Activated naive CD4-positive, alpha-beta T cell treated with Interleukin-2 at 50 U/mL for 16 hours (primary cell): Measurements from ENCODE around the gene KCNMB1.
A peak's percentile ranks its signal among the peaks of the same experiment; 100 is the strongest.

ENCODE experiments used
- DNase-seq: peaks from one replicate; pipeline ENCODE4 v3.0.0-alpha.2; 2020

KCNMB1 gene, protein sequence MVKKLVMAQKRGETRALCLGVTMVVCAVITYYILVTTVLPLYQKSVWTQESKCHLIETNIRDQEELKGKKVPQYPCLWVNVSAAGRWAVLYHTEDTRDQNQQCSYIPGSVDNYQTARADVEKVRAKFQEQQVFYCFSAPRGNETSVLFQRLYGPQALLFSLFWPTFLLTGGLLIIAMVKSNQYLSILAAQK

DNA sequence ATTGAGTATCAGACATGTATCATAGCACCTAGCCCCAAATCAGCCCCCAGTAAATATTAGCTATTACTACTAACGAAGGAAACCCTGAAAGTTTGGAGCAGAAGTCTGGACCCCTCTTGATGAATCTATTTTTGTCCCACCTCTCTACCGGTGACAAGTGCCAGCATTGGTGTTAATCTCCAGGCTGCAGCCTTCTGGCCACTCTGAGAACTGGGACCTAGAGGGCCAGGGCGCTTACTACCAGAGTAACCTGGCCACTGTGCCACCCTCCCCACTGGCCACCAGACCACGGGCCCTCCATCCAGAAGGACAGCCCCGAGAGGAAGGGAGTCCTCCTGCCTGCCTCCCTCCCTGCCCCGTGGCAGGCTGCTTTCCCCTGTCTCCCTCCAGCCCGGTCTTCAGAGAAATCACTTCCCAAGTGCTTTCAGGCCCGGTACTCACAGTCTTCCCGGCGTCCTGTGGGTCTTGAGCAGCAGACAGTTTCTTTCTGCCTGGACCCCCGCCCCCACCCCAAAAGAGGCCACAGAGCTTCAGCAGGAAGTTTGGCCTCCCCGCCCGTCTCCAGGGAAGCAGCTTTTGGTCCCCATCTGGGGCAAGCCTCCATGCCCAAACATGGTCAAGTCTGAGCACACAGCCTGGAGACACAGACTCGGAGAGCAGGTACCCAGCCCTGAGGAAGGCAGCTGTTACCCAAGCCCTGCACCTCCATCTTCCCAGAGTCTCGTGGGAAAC lies at the start of gene KCNMB1:
TSS of gene KCNMB1 (minus strand) at position 550 of the 732 bp plus-strand sequence. CDS start 3,920 bp downstream, outside the sequence.
- no peak for DNase-seq

DNA sequence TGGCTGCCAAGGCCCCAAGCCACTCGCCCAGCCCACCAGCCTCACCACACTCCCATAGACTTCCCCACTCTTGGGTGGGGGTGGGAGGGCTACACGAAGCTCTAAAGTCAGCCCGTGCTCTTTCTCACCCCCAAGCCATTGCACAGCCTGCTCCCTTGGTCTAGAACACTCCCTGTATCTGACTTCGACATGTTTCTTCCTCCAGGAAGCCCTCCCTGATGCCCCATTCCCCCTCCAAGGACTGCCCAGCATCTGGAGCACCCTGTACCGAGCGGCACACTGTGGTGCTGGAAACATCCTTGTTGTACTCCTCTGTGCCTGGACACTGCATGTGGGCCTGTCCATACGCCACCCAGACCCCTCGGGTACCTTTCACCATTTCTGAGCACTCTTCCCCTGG lies 49.4 kb upstream of the KCNMB1 start:
- DNase-seq = no peak

DNA sequence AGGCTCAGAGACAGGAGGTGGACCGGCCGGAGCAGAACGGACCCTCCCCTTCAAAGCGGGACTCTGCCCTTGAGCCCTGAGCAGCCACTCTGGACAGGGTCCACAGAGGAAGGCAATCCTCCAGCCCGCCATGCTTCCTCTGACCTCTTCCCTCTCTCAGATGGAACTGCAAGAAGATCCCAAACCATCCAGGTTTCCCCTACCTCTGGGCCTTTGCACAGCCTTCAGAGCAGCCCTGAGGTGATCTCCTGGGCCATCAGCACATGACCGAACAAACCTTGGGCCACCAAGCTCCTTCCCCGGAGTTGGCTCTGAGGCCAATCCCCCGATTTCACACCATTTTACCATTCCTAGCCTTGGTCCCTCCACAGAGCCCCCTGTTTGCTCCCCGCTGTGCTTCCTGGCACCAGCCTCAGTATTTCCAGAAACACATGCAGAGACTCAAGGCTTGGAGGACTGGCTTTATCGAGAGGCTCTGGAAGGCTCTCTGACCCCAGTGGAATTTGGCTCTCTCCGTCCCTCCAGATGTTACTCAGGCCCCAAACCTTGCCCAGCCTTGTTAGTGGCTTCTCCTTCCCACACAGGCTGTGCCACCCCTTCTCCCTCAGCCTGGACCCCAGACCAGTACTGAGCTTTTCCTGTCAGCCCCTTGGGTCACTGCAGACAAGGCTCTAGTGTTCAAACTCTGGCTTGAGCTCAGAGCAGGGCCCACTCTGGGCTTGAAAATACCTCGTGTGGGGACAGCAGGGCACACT lies 48.6 kb upstream of the KCNMB1 start:
- DNase-seq = no peak

DNA sequence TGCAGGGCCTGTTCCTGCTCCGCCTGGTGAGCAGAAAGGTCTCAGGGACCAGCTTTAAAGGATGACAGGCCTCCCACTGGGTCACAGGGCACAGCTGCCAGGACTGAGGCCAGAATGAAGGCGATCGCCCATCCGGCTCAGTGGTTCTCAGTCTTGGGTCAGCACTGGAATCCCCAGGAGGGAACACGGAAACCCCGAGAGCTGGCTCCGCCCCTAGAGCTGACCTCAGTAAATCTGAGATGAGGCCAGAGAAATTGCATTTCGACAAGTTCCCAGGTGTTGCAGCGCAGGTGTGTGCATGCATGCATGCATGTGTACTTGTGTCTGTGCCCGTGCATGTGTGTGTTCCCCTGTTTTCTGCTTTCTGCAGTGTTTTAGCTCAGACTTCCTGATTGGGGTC lies 47.2 kb upstream of the KCNMB1 start:
- no peak for DNase-seq

DNA sequence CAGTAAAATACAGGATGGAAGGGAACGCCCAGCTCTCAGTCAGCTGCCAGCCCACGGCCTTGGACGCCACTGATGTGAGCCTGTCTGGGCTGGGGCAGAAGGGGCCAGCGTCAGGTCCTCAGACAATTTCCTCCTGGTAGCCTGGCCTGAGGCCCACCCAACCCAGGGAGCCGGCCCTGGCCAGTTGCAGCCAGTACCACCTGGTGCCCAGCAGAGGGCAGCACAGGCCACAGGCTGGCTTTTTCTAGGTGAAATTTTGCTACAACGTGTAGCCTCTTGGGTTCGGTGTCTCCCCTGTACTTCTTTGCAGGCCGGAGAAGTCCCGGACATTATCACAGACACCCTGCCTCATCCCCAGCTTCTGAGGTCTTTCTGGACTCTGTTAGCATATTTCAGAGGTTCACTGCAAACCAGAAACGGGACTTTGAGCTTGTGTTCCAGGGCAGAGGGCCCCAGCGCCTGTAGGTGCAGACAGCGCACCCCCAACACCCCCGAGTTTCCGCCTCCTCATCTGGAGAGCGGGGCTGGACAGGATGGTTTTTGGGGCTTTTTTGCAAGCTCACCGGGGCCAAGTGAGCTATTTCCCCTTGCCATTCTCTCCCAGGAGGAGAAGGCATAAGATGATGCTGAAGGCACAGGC lies 45.9 kb upstream of the KCNMB1 start:
- DNase-seq = peak; percentile 62

DNA sequence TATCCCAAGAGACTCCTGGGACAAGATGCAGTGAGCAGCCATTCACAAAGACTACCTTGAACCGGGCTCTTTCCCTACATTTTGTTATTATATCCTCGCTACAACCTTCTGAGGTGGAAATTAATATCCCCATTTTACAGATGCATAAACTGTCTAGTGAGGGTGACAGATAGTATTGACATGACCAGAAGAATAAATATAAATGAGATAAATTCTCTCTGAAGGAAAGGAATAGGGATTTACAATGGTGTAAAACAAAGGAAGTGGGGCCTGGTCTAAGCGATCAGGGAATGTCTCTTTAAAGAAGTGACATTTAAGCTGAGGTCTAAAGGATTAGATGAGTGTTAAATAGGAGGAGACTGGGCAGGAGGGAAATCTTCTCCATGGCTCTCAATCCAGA lies 43.5 kb upstream of the KCNMB1 start:
- DNase-seq = no peak

DNA sequence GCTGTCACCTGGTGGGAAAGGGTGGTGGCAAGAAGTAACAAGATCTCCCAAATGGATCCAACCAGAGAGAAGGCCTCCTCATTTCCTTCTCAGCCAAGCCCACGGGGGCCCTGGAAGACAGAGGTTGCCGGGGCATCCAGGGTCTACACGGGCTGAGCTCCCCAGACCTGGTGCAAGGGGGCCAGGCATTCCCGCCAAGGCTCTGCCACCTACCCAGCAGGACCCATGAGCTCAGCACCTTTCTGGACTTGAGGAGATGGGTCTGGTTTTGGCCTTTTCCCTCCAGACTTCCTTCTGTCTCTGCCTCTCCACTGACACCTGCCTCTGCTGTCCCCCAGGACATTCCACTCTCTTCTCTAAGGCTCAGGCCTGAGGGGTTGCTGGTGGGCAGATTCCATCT lies 42.4 kb upstream of the KCNMB1 start:
- no peak for DNase-seq

DNA sequence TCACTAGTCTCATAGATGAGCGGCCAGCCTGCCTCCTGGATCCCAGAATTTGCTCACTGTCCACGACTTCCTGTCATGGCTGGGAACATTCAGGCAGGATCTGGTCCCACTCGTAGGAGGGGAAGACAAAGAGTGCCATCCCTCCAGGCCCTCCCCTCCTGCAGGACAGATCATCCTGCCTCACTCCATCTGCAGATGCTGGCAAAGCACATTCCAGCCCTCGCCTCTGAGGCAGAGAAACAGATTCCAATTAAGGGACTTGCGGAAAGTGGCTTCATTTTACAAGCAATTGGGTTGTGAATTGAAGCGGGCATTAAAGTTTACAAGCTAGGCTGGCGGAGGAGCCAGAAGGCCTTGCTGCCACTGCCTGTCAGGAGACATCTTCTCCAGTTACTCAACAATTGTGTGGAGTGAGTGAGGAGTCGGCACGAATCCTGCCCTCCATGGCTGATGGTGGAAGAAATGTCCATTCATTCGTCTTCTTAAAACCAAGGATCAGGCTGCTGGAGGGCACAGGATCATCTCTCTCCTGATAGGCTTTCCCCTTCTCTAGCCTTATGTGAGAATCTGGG lies 41.8 kb upstream of the KCNMB1 start:
- DNase-seq = no peak

DNA sequence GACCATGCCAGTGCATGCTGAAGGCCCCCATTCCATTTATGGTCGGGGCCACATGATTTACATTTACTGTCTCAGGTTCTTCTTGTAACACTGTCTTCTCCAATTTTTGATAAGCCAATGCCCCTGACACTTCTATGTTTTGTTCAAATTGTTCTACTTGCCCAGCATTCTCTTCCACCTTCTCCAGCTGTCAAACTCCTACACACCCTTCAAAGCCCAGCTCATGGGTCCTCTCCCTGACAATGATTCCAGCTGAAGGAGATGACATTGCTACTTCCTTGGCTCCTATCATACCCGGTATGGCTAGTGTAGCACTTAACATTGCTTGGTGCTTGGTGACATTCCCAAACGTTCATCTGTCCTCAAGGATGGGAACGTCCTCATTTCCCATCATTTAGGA lies 41.1 kb upstream of the KCNMB1 start:
- no peak for DNase-seq

DNA sequence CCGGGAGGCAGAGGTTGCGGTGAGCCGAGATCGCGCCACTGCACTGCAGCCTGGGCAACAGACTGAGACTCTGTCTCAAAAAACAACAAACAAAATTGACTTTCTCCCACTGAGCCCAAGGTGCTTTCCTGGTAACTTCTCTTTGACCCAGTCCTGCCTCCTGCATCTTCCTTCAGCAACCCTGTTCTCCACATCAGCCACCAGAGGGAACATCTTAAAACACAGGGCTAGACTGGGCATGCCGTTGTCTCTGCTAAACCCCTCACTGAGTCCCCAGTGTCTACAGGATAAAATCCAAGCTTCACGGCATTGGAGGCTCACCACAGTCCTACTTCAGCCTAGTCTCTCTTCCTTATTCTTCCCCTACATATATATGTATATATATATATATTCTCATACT lies 39.8 kb upstream of the KCNMB1 start:
- no peak for DNase-seq

DNA sequence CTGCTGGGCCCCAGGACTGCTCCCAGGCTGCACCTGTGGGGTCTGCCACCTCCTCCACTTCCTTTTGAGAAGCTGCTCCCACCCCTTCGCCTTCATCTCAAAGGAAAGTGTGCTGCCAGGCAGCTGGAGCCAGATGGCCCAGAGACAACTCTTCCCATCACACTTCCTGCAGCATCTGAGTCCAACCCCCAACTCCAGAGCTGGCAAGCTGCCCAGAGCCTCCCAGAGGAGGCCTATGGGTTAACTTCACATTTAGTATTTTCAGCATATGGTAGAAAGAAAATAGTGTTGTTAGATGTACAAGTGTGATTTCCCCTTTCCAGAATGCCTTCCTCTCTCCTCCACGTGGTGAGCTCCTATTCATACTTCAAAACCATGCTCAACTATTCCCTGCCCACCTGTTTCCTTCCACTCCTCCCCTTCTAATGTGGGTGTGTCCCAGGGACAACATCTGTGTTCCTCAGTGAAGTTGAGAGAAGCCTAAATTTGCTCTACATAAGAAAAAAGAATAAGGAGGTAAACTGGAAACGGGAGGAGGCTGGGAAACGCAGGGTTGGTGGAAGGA lies 38.6 kb upstream of the KCNMB1 start:
- DNase-seq = no peak

DNA sequence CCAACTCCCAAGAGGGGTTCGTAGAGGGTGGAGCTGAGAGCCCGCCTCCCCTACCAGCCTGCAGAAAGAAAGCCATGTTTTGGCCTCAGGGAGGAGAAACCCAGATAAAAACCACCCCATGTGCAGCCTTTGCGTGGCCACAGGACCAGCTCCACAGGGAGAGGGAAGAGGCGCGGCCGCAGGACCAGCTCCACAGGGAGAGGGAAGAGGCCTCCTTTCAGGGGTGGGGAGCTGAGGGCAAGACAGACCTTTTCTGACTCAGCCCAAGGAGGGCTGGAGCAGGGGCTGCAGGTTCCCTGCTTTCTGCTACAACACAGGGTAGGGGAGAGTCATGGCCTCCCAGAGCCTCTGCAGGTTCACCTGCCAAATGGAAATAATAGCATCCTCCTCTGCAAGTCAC lies 37.6 kb upstream of the KCNMB1 start:
- no peak for DNase-seq

DNA sequence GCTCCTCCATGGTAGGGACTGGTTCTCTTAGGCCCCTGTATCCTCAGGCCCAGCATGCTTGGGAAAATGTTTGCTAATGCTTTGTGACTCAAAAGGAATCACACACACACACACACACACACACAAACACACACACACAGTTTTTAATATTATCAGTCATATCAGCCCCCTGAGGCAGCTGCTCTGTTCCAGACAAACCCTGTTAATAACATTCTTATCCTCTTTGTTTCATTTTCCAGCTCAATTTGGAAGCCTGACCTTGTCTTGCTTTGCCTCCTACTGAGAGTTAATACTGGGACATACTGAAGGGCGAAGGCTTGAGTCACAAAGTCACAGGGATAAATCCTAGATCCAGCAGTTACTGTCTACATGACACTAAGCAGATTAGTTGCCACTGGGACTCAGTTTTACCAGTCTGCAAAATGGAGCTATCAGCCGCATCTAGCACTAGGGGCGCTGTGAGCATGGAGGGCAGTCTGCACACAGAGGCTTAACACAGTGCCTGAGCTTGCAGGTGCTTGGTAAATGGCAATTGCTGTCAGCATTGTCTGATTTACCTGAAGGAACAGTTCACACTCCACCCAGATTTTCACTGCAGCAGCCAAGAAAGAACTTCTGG lies 37.1 kb upstream of the KCNMB1 start:
- DNase-seq = no peak

DNA sequence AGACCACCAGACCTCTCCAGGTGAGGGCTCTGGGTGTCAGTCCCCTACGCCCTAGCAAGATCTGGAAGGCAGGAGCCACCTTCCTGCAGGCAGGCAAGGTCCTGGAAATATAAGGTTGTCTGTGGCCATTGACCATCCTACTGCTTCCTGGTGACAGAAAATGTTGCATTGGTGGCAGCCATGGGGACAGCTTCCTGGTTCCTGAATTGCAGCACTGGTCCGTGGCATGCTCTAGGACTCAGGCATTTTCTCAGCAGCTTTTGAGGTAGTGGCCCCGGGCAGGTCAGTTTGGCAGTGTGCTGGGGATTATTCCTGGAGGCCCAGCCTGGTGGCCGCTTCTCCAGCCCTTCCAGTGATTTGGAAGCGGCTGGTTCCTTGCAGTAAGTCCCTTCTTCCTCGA lies 36.6 kb upstream of the KCNMB1 start:
- DNase-seq = no peak

DNA sequence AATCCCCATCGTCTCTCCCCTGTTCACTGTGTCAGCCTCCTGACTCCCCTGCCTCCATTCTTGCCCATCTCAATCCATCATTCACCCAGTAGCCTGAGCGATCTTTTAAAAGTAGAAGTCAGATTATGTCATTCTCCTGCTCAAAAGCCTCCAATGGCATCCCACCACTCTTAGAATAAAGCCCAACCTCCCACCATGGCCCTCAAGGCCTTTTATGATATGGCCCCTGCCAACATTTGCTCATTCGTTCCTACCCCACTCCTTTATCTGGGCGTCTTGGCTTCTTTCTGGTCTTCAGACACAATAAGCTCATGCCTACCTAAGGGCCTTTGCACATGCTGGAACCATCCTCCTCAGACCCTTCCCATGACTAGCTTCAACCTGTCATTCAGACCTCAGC lies 35.5 kb upstream of the KCNMB1 start:
- DNase-seq = no peak

DNA sequence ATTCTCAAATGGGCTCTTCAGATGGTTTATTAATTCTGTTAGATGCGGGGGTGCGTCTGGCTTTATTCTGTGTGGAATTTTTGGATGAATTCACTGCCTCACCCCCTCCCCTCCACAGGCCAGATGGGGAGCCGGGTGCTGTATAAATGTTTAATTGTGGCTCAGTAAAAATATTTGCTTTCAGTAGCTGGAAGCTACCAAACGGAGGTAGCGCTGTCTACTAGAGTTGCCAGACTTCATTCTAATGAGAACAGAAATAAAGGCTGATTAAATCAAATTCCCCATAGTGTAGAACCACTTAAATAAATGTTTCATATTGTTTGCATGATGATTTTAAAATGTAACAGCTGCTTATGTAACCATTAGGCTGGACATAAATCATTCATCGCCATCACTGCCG lies 34.5 kb upstream of the KCNMB1 start:
- no peak for DNase-seq

DNA sequence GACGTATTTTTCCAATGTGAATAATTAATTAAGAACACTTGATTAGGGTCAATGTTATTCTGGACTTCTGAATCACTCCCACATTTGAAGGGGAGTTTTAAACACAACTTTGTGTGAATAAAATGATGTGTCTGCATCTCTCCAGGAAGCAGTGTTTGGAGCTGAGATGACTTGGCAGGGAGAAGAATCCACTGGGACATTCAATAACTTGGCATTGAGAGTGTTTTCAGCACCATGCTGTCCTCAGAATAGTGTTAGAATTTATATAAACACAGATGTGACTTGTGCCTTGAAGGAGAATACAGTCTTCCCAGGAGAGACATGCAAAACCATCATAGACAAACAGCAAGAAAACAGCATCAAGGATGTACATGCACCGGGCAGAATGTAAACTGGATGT lies 32.7 kb upstream of the KCNMB1 start:
- DNase-seq = no peak

DNA sequence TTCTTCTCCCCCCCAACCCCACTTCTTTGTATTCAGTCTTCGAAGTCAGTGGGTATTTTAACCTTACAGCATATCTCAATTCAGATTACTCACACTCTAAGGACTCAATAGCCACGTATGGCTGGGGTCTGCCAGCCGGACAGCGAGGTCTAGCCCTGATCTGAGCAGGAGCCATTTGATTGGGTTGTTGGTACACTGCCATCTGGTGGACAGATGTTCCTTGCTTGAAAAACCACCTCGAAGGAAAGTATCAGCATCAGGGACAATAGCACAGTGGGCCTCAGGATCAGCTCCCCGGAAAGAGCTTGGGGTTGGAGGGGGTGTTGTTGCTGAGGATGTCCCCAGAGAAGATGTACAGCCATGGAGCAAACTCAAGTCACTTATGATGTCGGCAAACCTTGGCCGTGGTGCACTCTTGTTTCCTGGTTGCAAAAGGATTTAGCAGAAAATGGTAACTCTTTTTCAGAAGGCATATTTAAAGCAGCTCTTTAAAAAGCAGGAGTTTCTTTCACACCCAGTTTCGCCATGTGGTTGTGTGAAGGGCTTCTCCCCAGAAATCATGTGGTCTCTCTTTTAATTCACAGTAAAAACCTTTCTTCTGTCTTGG lies 31.7 kb upstream of the KCNMB1 start:
- DNase-seq = peak; percentile 45

DNA sequence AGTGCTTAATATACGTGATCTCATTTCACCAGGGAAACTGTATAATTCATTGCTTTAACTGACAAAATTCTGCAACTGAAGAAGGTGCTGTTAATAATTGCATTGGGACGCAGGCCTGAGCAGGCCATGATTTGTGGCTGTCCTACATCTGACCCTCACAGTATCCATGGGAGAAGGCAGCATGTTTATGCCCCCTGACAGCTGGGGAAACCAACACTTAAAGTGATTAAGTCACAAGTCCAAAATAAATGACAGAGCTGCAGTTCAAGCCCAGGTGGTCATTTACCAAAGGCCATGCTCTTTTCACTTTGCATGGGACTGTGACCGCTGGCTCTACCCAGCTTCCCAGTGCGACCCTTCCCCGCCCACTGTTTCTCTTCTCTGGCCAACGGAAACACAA lies 30.5 kb upstream of the KCNMB1 start:
- DNase-seq = no peak

DNA sequence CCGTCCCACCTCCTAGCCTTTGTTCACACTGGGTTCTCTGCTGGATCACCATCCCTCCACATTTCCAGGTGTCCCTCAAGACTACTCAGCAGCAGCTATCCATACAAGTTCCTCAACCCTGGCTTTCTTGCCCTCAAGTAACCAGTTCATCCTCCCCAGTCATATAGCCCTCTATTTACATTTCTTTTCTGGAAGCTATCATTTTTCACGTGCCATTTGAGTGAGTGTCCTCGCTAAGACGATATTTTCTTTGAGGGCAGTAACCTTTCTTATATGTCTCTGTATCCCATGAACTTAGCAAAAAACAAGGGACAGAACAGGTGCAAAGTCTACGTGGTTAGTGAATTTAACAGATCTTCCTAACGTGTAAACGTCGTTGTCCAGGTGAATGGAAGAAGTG lies 29.6 kb upstream of the KCNMB1 start:
- no peak for DNase-seq

DNA sequence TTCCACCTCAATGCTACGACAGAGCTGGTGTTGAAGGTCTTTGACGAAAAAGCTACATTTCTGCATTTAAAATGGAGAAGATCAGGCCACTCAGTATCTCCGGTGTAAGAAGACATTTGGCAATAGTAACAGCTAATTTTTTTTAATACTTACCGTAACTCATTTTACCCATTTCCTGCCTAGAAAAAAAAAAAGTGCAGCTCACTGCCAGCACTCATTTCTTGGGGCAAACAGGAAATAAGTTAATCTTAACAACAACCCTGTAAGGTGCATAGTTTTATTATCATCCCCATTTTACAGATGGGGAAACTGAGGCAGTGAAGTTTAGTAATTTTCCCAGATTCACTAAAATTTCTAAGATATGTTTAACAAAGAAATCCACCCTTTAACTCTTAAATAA lies 27.4 kb upstream of the KCNMB1 start:
- DNase-seq = no peak

DNA sequence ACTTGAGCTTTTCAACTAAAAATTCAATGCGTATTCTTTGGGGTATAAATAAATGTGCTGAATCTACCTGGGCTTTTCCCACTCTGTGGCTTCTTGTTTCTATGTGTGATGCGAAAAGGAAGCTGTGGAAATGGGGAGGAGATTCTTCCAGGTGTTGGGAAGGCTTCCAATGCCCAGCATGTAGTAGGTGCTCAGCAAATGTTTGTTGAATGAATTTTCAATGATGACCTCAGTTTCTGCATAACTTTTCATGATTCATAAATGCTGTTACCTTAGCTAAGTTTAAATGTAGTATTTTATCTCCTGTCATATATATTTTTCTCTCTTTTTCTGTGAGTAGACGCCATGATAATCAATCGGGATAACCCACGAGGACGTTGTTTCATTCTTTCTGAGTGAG lies 25.6 kb upstream of the KCNMB1 start:
- DNase-seq = no peak
